Trophoblast cell (in vitro differentiated cells and primary cell): ENCODE results near the gene ZNF830.

Source experiments
- DNase-seq, 2 donors: peaks; one replicate each; pipeline ENCODE4 v3.0.0-alpha.2; 2016
- H2AFZ ChIP-seq: 2 replicates; pipeline ENCODE4 v1.6.1; 2013; ENCODE audit warnings: low read length, moderate library complexity, mild to moderate bottlenecking; ENCODE audit not compliant: insufficient read depth, poor library complexity
- H2AK5ac ChIP-seq: 2 replicates; pipeline ENCODE4 v1.6.1; 2013; ENCODE audit warnings: mild to moderate bottlenecking, low read length
- H2BK120ac ChIP-seq: 2 replicates; pipeline ENCODE4 v1.6.1; 2013; ENCODE audit warnings: low read length, mild to moderate bottlenecking, moderate library complexity; ENCODE audit not compliant: insufficient read depth, poor library complexity
- H2BK12ac ChIP-seq: 2 replicates; pipeline ENCODE4 v1.6.1; 2013; ENCODE audit warnings: mild to moderate bottlenecking, low read length, moderate library complexity
- H2BK5ac ChIP-seq: 2 replicates; pipeline ENCODE4 v1.6.1; 2013; ENCODE audit warnings: low read length, low read depth, moderate library complexity, mild to moderate bottlenecking; ENCODE audit not compliant: poor library complexity
- H3K14ac ChIP-seq: 2 replicates; pipeline ENCODE4 v1.6.1; 2013; ENCODE audit warnings: mild to moderate bottlenecking, low read length
- H3K18ac ChIP-seq: 2 replicates; pipeline ENCODE4 v1.6.1; 2013; ENCODE audit warnings: mild to moderate bottlenecking, low read length
- H3K23ac ChIP-seq: 2 replicates; pipeline ENCODE4 v1.6.1; 2013; ENCODE audit warnings: low read length
- H3K27ac ChIP-seq: 2 replicates; pipeline ENCODE4 v1.5.1; 2013; ENCODE audit warnings: low read depth, mild to moderate bottlenecking, inconsistent platforms, low read length, moderate library complexity
- H3K27me3 ChIP-seq: 2 replicates; pipeline ENCODE4 v1.6.1; 2013; ENCODE audit warnings: inconsistent platforms, mild to moderate bottlenecking, low read length, moderate library complexity; ENCODE audit not compliant: insufficient read depth
- H3K36me3 ChIP-seq, 2 experiments: 1 replicate in 1 of 2; 2 replicates in 1 of 2; pipeline ENCODE4 v1.6.1; 2013; ENCODE audit warnings: low read length in 2 of 2, mild to moderate bottlenecking in 2 of 2, moderate library complexity in 1 of 2; ENCODE audit not compliant: insufficient read depth in 2 of 2, control insufficient read depth in 1 of 2
- H3K4ac ChIP-seq: 2 replicates; pipeline ENCODE4 v1.6.1; 2013; ENCODE audit warnings: low read depth, mild to moderate bottlenecking, low read length, moderate library complexity
- H3K4me1 ChIP-seq, 2 experiments: 1 replicate in 1 of 2; 2 replicates in 1 of 2; pipeline ENCODE4 v1.6.1; 2013; ENCODE audit warnings: low read length in 2 of 2, mild to moderate bottlenecking in 2 of 2, moderate library complexity in 1 of 2; ENCODE audit not compliant: insufficient read depth in 2 of 2, control insufficient read depth in 1 of 2
- H3K4me2 ChIP-seq: 2 replicates; pipeline ENCODE4 v1.6.1; 2013; ENCODE audit warnings: inconsistent platforms, mild to moderate bottlenecking, low read length, moderate library complexity
- H3K4me3 ChIP-seq: 2 replicates; pipeline ENCODE4 v1.5.1; 2013; ENCODE audit warnings: mild to moderate bottlenecking, low read depth, low read length, inconsistent platforms
- H3K79me1 ChIP-seq: one replicate; pipeline ENCODE4 v1.6.1; 2013; ENCODE audit warnings: low read length
- H3K79me2 ChIP-seq: 2 replicates; pipeline ENCODE4 v1.6.1; 2013; ENCODE audit warnings: low read length, mild to moderate bottlenecking; ENCODE audit not compliant: control insufficient read depth, insufficient read depth, poor library complexity
- H3K9ac ChIP-seq: 2 replicates; pipeline ENCODE4 v1.6.1; 2013; ENCODE audit warnings: mild to moderate bottlenecking, low read length
- H3K9me3 ChIP-seq: 2 replicates; pipeline ENCODE4 v1.6.1; 2013; ENCODE audit warnings: low read depth, mild to moderate bottlenecking, control low read depth, inconsistent platforms, low read length; ENCODE audit not compliant: insufficient read depth
- H4K12ac ChIP-seq: 2 replicates; pipeline ENCODE4 v1.6.1; 2013; ENCODE audit warnings: low read depth, mild to moderate bottlenecking, low read length, moderate library complexity
- H4K8ac ChIP-seq: 2 replicates; pipeline ENCODE4 v1.6.1; 2013; ENCODE audit warnings: low read depth, mild to moderate bottlenecking, low read length, moderate library complexity
- H4K91ac ChIP-seq: one replicate; pipeline ENCODE4 v1.6.1; 2013; ENCODE audit warnings: low read depth, mild to moderate bottlenecking, low read length, moderate library complexity
- WGBS: extraction: QIAGEN DNeasy Blood & Tissue Kit; methylation state at CpG from one replicate; pipeline ENCODE4 v1.1.7; 2013; ENCODE audit warnings: missing lambda C conversion rate; ENCODE audit not compliant: insufficient read length, insufficient coverage; ENCODE audit errors: extremely low coverage; 5-methylcytosine and 5-hydroxymethylcytosine counted together

Gene ZNF830

DNA sequence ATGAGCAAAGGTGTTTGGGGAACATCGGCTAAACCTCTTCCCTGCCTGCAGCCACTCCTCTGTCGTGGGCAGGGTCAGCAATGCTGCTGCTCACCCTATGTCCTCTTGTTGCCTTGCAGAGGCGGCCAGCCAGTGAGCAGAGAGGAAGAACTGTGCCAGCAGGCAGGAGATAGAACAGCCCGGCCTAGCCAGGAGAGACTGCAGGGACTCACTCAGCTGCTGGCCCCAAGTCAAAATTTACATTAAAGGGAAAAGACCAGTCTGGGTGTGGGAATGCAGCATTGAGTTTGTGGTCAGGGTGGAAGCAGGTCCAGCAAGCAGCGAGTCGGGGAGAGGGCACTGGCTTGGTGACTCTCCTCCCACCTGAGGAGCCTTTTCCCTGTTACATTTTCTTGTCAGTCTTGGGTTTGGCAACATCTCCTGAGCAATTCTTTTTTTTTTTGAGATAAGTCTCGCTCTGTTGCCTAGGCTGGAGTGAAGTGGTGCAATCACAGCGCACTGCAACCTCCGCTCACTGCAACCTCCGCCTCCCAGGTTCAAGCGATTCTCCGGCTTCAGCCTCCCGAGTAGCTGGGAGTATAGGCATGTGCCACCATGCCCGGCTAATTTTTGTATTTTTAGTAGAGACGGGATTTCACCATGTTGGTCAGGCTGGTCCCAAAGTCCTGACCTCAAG lies 41.7 kb downstream of the ZNF830 start:
- H3K23ac ChIP-seq = no peak overlapping the region
- H3K9me3 ChIP-seq = no peaks in the 10 kb centered on the region
- no peaks in the 10 kb centered on the region for H3K79me1 ChIP-seq
- H2BK12ac ChIP-seq = no peak overlapping the region
- H3K4me3 ChIP-seq = no peak overlapping the region
- H3K4me1 ChIP-seq = peaks cover 0 to 3% of the 10 kb centered on the region in 2 experiments
- H2AK5ac ChIP-seq = no peak overlapping the region
- no peak for DNase-seq
- no peak overlapping the region for H3K18ac ChIP-seq
- H4K8ac ChIP-seq = no peak overlapping the region
- no peak overlapping the region for H4K91ac ChIP-seq
- no peak overlapping the region for H3K4me2 ChIP-seq
- H3K4ac ChIP-seq = no peak overlapping the region
- H3K9ac ChIP-seq = no peak overlapping the region
- peaks cover 49 to 55% of the 10 kb centered on the region in 2 experiments for H3K36me3 ChIP-seq
- H3K79me2 ChIP-seq = no peaks in the 10 kb centered on the region
- H2BK5ac ChIP-seq = no peak overlapping the region
- no peak overlapping the region for H3K14ac ChIP-seq
- no peak overlapping the region for H4K12ac ChIP-seq
- no CpG with 5 or more reads among the region's 15 CpGs for WGBS
- H3K27me3 ChIP-seq = no peaks in the 10 kb centered on the region
- H2BK120ac ChIP-seq = no peak overlapping the region
- no peak overlapping the region for H3K27ac ChIP-seq
- no peak overlapping the region for H2AFZ ChIP-seq

DNA sequence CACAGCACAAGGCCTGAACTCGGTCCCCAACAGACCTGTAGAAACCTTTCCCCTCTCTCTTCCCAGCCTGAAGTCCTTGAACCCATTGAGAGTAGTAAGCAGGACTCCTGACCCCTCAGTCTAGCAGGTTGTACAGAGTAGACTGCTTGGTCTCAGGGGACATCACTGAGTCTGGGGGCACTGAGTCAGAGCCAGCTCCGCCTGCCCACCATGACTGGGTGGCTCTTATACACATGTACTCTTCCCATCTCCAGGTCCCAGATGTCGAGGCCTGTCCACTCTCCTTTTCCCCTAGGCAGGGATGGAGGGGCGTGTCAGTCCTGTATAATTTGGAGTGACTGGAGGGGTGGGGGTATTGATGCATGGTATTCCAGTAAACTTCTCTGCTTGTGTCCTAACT lies 42.4 kb downstream of the ZNF830 start:
- no peak overlapping the region for H4K8ac ChIP-seq
- H4K12ac ChIP-seq = no peak overlapping the region
- H3K36me3 ChIP-seq = peaks cover 42 to 51% of the 10 kb centered on the region in 2 experiments
- H2BK120ac ChIP-seq = no peak overlapping the region
- H2BK5ac ChIP-seq = no peak overlapping the region
- no peaks in the 10 kb centered on the region for H3K79me2 ChIP-seq
- H3K14ac ChIP-seq = no peak overlapping the region
- H3K4me2 ChIP-seq = no peak overlapping the region
- H3K79me1 ChIP-seq = no peaks in the 10 kb centered on the region
- H4K91ac ChIP-seq = no peak overlapping the region
- H2BK12ac ChIP-seq = no peak overlapping the region
- H2AFZ ChIP-seq = no peak overlapping the region
- H3K23ac ChIP-seq = no peak overlapping the region
- WGBS = no CpG with 5 or more reads among the region's 4 CpGs
- no peaks in the 10 kb centered on the region for H3K9me3 ChIP-seq
- H3K9ac ChIP-seq = no peak overlapping the region
- no peak for DNase-seq
- no peak overlapping the region for H3K4ac ChIP-seq
- no peak overlapping the region for H3K27ac ChIP-seq
- H3K18ac ChIP-seq = no peak overlapping the region
- H3K4me1 ChIP-seq = no peaks in the 10 kb centered on the region
- H3K4me3 ChIP-seq = no peak overlapping the region
- H2AK5ac ChIP-seq = no peak overlapping the region
- H3K27me3 ChIP-seq = no peaks in the 10 kb centered on the region

DNA sequence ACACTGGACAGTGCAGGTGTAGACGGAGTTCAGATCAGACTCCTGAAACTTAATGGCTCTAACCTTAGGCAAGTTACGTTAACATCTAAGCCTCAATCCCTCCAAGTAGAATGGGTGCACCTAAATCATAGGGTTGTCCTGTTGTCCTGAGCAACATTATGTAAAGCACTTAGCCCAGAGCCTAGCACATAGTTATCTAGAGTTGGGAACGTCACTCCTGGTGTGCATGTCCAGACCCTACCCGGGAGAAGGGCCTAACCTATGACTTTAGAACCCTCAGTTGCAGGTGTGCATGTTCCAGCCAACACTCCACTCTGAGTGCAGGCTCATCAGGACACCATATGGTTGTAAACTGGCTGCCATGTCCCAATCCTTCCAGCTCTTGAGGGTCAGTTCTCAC lies 45.0 kb downstream of the ZNF830 start:
- Histone ChIP-seq H4K12ac (no peak overlapping the region), H3K14ac (no peak overlapping the region), H3K79me2 (no peaks in the 10 kb centered on the region), H3K18ac (no peak overlapping the region), H2AK5ac (no peak overlapping the region), H3K4me2 (no peak overlapping the region), H2BK5ac (no peak overlapping the region), H3K4ac (no peak overlapping the region), H2BK120ac (no peak overlapping the region), H3K9ac (no peak overlapping the region), H2BK12ac (no peak overlapping the region), H3K79me1 (no peaks in the 10 kb centered on the region), H3K9me3 (no peaks in the 10 kb centered on the region), H3K4me3 (no peak overlapping the region), H3K27ac (no peak overlapping the region), H4K8ac (no peak overlapping the region), H3K36me3 (peaks cover 29 to 37% of the 10 kb centered on the region in 2 experiments), H3K4me1 (no peaks in the 10 kb centered on the region), H3K27me3 (no peaks in the 10 kb centered on the region), H2AFZ (no peak overlapping the region), H4K91ac (no peak overlapping the region), H3K23ac (no peak overlapping the region)
- WGBS = no CpG with 5 or more reads among the region's 4 CpGs
- DNase-seq = no peak

DNA sequence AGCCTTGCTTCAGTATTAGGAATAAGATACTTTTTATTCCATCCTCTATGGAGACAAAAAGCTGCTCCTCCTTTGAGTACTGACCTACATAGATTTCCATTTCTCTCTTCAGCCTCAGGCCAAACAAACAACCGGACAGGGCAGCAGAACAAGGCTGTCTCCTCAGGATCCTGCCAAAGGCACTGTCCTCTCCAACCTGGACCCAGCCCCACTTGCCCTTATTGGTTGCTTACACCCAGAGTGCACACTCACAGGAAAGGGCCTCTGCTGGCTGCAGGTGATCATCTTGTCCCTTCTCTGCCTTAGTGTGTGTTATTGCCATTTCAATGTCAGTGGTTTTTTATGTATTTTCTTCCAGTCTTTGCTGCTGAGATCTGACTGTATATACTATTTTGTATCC lies 45.6 kb downstream of the ZNF830 start:
- H3K9me3 ChIP-seq = no peaks in the 10 kb centered on the region
- no peak overlapping the region for H3K4me2 ChIP-seq
- H3K23ac ChIP-seq = no peak overlapping the region
- H2BK5ac ChIP-seq = no peak overlapping the region
- H3K27ac ChIP-seq = no peak overlapping the region
- H3K27me3 ChIP-seq = no peaks in the 10 kb centered on the region
- H3K79me1 ChIP-seq = no peaks in the 10 kb centered on the region
- no peak overlapping the region for H3K18ac ChIP-seq
- H3K14ac ChIP-seq = no peak overlapping the region
- H4K8ac ChIP-seq = no peak overlapping the region
- no peak overlapping the region for H2AK5ac ChIP-seq
- no peak overlapping the region for H2BK12ac ChIP-seq
- H4K91ac ChIP-seq = no peak overlapping the region
- no peak overlapping the region for H3K4me3 ChIP-seq
- H3K9ac ChIP-seq = no peak overlapping the region
- no peak overlapping the region for H4K12ac ChIP-seq
- no peak overlapping the region for H2AFZ ChIP-seq
- no peaks in the 10 kb centered on the region for H3K79me2 ChIP-seq
- H3K4ac ChIP-seq = no peak overlapping the region
- no CpG with 5 or more reads among the region's 1 CpG for WGBS
- H3K4me1 ChIP-seq = peaks cover 5 to 6% of the 10 kb centered on the region in 2 experiments
- no peak overlapping the region for H2BK120ac ChIP-seq
- DNase-seq = peak in 1 of 2 donors; percentile 5
- peaks cover 27 to 34% of the 10 kb centered on the region in 2 experiments for H3K36me3 ChIP-seq
